ENCODE results near the gene BARX1.

Gene BARX1

GRCh38 chr9:93960971-93961841 is 6.1 kb upstream of the BARX1 start:
- TF ChIP-seq, protein P1, sequence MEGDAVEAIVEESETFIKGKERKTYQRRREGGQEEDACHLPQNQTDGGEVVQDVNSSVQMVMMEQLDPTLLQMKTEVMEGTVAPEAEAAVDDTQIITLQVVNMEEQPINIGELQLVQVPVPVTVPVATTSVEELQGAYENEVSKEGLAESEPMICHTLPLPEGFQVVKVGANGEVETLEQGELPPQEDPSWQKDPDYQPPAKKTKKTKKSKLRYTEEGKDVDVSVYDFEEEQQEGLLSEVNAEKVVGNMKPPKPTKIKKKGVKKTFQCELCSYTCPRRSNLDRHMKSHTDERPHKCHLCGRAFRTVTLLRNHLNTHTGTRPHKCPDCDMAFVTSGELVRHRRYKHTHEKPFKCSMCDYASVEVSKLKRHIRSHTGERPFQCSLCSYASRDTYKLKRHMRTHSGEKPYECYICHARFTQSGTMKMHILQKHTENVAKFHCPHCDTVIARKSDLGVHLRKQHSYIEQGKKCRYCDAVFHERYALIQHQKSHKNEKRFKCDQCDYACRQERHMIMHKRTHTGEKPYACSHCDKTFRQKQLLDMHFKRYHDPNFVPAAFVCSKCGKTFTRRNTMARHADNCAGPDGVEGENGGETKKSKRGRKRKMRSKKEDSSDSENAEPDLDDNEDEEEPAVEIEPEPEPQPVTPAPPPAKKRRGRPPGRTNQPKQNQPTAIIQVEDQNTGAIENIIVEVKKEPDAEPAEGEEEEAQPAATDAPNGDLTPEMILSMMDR (IDR thresholded peaks at IDR 0.05; ENCODE audit: extremely low read depth, missing control alignments): no peak
- DNase-seq (ENCODE audit: low spot score): no peak

DNA sequence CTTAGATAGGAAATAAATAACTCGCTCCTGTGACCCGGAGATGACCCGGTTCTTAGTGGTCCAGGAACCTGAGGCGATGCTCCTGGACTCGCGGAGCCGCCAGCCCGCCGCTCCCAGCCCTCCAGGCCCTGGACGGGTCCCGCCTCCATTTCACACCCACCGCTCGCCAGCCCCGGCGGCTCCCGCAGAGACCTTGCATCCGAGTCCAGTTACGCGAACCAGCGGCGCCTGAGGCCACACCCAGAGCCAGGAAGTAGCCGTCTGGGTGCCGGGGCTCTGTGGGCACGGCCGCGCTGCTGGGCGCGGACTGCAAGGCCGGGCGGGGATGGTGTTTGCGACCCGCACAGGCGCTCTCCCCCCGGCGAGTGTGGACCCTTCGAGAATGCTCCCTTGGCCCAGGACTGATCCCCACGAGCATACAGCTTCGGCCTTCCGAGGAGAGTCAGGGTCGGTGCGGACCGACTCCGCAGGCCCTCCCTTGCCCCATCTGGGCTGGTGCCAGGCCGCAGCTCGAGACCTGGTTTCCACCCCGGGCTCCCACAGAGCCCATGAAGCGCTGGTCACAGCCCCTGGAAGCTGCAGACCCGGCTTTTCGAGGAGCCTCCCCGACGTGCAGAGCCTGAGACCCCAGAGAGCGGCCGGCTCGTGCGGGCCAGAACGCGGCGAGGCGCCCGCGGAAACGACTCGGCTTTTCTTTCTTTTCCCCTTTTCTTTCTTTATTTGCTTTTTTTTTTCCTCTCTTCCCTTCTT is 5.2 kb upstream of the BARX1 start:
- TF ChIP-seq, protein P1 (IDR thresholded peaks at IDR 0.05; ENCODE audit: extremely low read depth, missing control alignments): no peak
- DNase-seq (ENCODE audit: low spot score): no peak

GRCh38 chr9:93959739-93960154 is 4.6 kb upstream of the BARX1 start:
- no peak for DNase-seq (ENCODE audit: low spot score)
- TF ChIP-seq, protein P1 (IDR thresholded peaks at IDR 0.05; ENCODE audit: extremely low read depth, missing control alignments): no peak

DNA sequence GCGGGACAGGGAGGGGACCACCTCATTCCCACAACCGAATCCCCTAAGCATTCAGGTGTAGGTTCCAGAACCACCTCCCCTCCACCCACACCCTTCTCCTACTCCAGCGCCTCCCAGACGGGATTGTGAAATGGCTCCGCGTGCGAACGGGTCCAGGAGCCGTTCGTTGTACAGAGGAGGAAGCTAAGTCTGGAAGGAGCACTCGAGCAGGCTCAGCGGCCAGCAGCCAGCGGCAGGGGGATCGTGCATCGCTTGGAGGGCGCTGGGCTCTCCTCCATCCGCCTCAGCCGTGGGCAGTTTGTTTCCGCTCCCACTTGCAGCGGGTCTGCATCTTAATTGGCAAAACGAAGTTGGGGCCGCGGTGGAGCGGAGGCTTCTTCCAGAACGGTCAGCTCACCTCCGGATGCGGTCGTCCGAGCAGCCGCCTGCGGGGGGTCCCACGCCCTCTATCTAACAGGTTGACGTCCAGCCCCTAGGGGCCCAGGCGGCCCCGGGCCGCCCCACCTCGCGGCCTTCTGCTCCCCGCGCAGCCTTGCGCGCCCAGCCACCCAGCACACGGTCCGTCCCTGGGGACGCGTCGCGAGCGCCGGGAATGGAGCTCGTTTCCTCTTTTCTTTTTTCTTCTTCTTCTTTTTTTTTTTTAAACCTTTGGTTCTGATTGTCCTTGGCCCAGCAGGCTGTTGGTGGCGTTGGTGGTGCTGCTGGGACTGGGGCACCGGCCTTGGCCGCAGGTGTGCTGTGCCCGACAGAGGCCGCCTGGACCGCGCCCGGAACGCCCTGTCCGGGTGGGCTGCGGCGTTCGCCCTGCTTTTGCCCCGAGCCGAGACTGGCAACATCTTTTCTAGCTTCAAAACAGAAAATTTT is 3.9 kb upstream of the BARX1 start:
- TF ChIP-seq, protein P1 (IDR thresholded peaks at IDR 0.05; ENCODE audit: extremely low read depth, missing control alignments): no peak
- peak; percentile 56 for DNase-seq (ENCODE audit: low spot score)

DNA sequence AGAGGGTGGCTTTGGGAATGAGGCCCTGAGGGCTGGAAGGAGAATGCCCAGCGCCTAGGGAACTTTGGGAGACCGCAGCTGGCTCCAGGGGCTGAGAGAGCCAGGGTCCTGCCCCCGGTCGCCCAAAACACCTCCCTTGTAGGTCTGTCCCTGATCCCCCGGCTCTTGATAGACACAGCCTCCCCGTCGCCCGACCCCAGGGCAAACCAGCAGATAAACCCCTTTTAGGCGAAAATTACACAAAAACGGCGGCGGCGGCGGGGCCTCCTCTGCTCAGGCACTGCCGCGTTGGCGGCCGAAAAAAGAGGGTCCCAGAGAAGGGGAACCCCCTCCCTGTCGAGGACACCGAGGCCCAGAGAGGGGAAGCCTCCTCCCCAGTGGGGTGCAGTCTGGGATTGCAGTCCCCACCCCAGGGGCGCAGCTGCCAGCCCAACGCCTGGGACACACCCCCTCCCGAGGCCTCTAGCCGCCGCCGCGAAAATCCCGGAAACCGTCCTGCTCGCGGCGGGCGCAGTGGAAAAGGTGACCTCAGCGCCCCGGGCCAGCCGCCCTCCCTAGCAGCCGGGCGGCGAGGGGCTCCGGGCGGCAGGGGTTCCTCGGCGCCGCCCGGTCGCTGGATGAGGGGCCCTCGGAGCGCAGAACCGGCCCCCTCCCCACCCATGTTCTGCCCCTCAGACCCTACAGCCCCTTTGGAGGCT is 3.1 kb upstream of the BARX1 start:
- TF ChIP-seq, protein P1 (IDR thresholded peaks at IDR 0.05; ENCODE audit: extremely low read depth, missing control alignments): no peak

GRCh38 chr9:93955981-93956784 is 1.0 kb upstream of the BARX1 start:
- DNase-seq (ENCODE audit: low spot score): peak; percentile 44
- TF ChIP-seq, protein P1 (IDR thresholded peaks at IDR 0.05; ENCODE audit: extremely low read depth, missing control alignments): no peak

More for the DNA sequence above, 3.1 kb upstream of the BARX1 start:
- DNase-seq (ENCODE audit: low spot score): peak; percentile 50
